HepG2 (cell line): ENCODE data around the gene FAM83F. TPM values are rescaled to one million over a fixed set of nuclear protein-coding genes. Genes with fewer than 3 reads are reported as not detected.

Source experiments
- ATAC-seq: fragments of 200-7000 bp; cut with Tn5 transposase; 3 replicates; pipeline ENCODE4 v1.9.1; 2020; ENCODE audit warnings: mild to moderate bottlenecking, moderate library complexity
- BruUV-seq: library from RNA; stranded (reverse); fragments of 400-500 nt; replicated peaks from 2 replicates; lab custom pipeline; 2021; lab: Mats Ljungman, UMichigan
- CTCF ChIA-PET: fragments of 300-600 bp; formaldehyde crosslinking; extraction: SDS; loops from one replicate; lab custom pipeline; 2021; ENCODE audit warnings: low total read pairs, inconsistent platforms, low intra/inter-chr PET ratio; lab: Yijun Ruan, JAX
- POLR2A ChIA-PET: fragments of 350-600 bp; sonication (Branson Sonifier 250); formaldehyde crosslinking; loops from one replicate; lab custom pipeline; 2020; ENCODE audit warnings: antibody characterized with exemption, inconsistent platforms; lab: Yijun Ruan, JAX
- DNase-seq: peaks from one replicate; pipeline ENCODE4 v3.0.0-alpha.2; 2015; ENCODE audit warnings: low spot score
- FAIRE-seq: peaks from 3 replicates; lab custom pipeline; 2011; peaks lifted over from hg19 to GRCh38; lab: Jason Lieb, UNC
- H2AFZ ChIP-seq: one replicate; pipeline ENCODE4 v1.6.1; 2011; ENCODE audit warnings: low read length, inconsistent platforms
- H3K27ac ChIP-seq: fragments of 300-600 bp; 3 replicates; pipeline ENCODE4 v1.8.0; 2011; ENCODE audit warnings: mixed run types, mild to moderate bottlenecking, mixed read lengths, low read length, inconsistent platforms; ENCODE audit not compliant: insufficient read depth; ENCODE audit errors: extremely low read length
- H3K27me3 ChIP-seq, 2 experiments: fragments of 200-600 bp in 1 of 2; 2 replicates in 1 of 2; 3 replicates in 1 of 2; pipeline versions ENCODE4 v1.6.0 to v1.8.0; 2011; ENCODE audit warnings: low read length in 2 of 2, mild to moderate bottlenecking in 2 of 2, moderate library complexity in 2 of 2, inconsistent platforms in 1 of 2; ENCODE audit not compliant: insufficient read depth in 2 of 2, control insufficient read depth in 1 of 2
- H3K36me3 ChIP-seq, 2 experiments: fragments of 200-600 bp in 1 of 2; replicated peaks in 1 of 2; 2 replicates in 1 of 2; 3 replicates in 1 of 2; pipeline versions ENCODE4 v1.5.1 to v1.8.0; 2011; ENCODE audit warnings: low read length in 2 of 2, inconsistent platforms in 1 of 2; ENCODE audit not compliant: insufficient read depth in 2 of 2, control insufficient read depth in 1 of 2
- H3K4me1 ChIP-seq: 2 replicates; pipeline ENCODE4 v1.5.1; 2012; ENCODE audit warnings: low read length, inconsistent platforms; ENCODE audit not compliant: insufficient read depth
- H3K4me2 ChIP-seq: 2 replicates; pipeline ENCODE4 v1.6.0; 2011; ENCODE audit warnings: low read depth, low read length, inconsistent platforms
- H3K4me3 ChIP-seq, 3 experiments: fragments of 200-600 bp in 1 of 3; sonication (generic), shearing (Covaris generic) in 1 of 3; replicated peaks in 1 of 3; 2 replicates each; pipeline ENCODE4 v1.5.1; 2011 to 2016; ENCODE audit warnings: low read length in 3 of 3, inconsistent platforms in 2 of 3, low read depth in 2 of 3, mild to moderate bottlenecking in 2 of 3, control low read depth in 1 of 3, mixed read lengths in 1 of 3; ENCODE audit not compliant: insufficient read depth in 1 of 3
- H3K79me2 ChIP-seq: one replicate; pipeline ENCODE4 v1.6.1; 2011; ENCODE audit warnings: low read length, inconsistent platforms; ENCODE audit not compliant: insufficient read depth
- H3K9ac ChIP-seq: 2 replicates; pipeline ENCODE4 v1.6.0; 2011; ENCODE audit warnings: mild to moderate bottlenecking, low read depth, low read length, inconsistent platforms; ENCODE audit not compliant: insufficient read depth
- H3K9me3 ChIP-seq: 2 replicates; pipeline ENCODE4 v1.5.1; 2012; ENCODE audit warnings: mild to moderate bottlenecking, low read length
- H4K20me1 ChIP-seq: 2 replicates; pipeline ENCODE4 v1.6.0; 2011; ENCODE audit warnings: inconsistent platforms, mild to moderate bottlenecking, low read length, moderate library complexity; ENCODE audit not compliant: insufficient read depth
- FOXO4 ChIP-seq: sonication (generic); formaldehyde crosslinking; conservative IDR thresholded peaks from 2 replicates; pipeline ENCODE4 v1.8.1; 2023; ENCODE audit warnings: missing genetic modification reagents
- HOXA3 ChIP-seq: sonication (generic); formaldehyde crosslinking; IDR thresholded peaks from 2 replicates; pipeline ENCODE4 v1.5.0; 2020; ENCODE audit warnings: missing genetic modification reagents
- MEIS1 ChIP-seq: sonication (generic); formaldehyde crosslinking; IDR thresholded peaks from 2 replicates; pipeline ENCODE4 v1.9.0; 2021; ENCODE audit warnings: mild to moderate bottlenecking, missing genetic modification reagents, moderate library complexity, borderline replicate concordance
- MYNN ChIP-seq: sonication (generic); formaldehyde crosslinking; IDR thresholded peaks from 2 replicates; pipeline ENCODE4 v1.4.0; 2020; ENCODE audit warnings: mild to moderate bottlenecking, low read depth, missing genetic modification reagents
- NCOA5 ChIP-seq: sonication (generic); formaldehyde crosslinking; IDR thresholded peaks from 2 replicates; pipeline ENCODE4 v1.4.0; 2020; ENCODE audit warnings: missing genetic modification reagents
- RARA ChIP-seq: IDR thresholded peaks from 2 replicates; pipeline ENCODE4 v1.6.1; 2016; ENCODE audit warnings: missing genetic modification reagents, missing compliant biosample characterization
- STAT5B ChIP-seq: sonication (generic); formaldehyde crosslinking; IDR thresholded peaks from 2 replicates; pipeline ENCODE4 v1.4.0; 2020; ENCODE audit warnings: missing genetic modification reagents
- TAF1 ChIP-seq: sonication (generic); formaldehyde crosslinking; IDR thresholded peaks from 2 replicates; pipeline ENCODE4 v1.4.0; 2020; ENCODE audit warnings: missing genetic modification reagents
- ZNF180 ChIP-seq: sonication (generic); formaldehyde crosslinking; IDR thresholded peaks from 2 replicates; pipeline ENCODE4 v1.4.0; 2020; ENCODE audit warnings: low read depth, missing genetic modification reagents, borderline replicate concordance
- ZNF382 ChIP-seq: sonication (generic); formaldehyde crosslinking; IDR thresholded peaks from 2 replicates; pipeline ENCODE4 v1.5.0; 2020; ENCODE audit warnings: missing genetic modification reagents, mild to moderate bottlenecking, borderline replicate concordance
- ZNF556 ChIP-seq: sonication (generic); formaldehyde crosslinking; IDR thresholded peaks from 2 replicates; pipeline ENCODE4 v1.4.0; 2020; ENCODE audit warnings: mild to moderate bottlenecking, missing genetic modification reagents, borderline replicate concordance
- ZNF878 ChIP-seq: sonication (generic); formaldehyde crosslinking; IDR thresholded peaks from 2 replicates; pipeline ENCODE4 v1.8.1; 2023; ENCODE audit warnings: mild to moderate bottlenecking, missing genetic modification reagents, moderate library complexity
- WGBS: methylation state at CpG from one replicate; pipeline ENCODE4 v1.1.6; 2017; ENCODE audit warnings: low lambda C conversion rate; 5-methylcytosine and 5-hydroxymethylcytosine counted together
- in situ Hi-C: cut with HindIII; loops from 2 replicates; pipeline ENCODE4 v1.10.0; 2017; ENCODE audit warnings: low pct_unique_long_range_greater_than_20kb; ENCODE audit not compliant: extremely low pct_ligation_motif_present
- intact Hi-C: fragments of 100-400 bp; cut with micrococcal nuclease; formaldehyde crosslinking; loops from one replicate; pipeline ENCODE4 v1.10.0; 2022; ENCODE audit not compliant: unreplicated experiment
- polyA plus RNA-seq, 8 experiments: library from polyadenylated mRNA; depleted of rRNA in 3 of 8; stranded (reverse) in 7 of 8; unstranded in 1 of 8; fragments of >200 nt; fragmentation: Illumina TruSeq in 4 of 8; extraction: Trizol in 4 of 8; gene quantifications; 2 replicates each; pipeline versions ENCODE4 v1.2.1 to v1.2.3, GENCODE V29; 2011 to 2016; ENCODE audit warnings: low read depth in 4 of 8, missing spikeins in 1 of 8, mixed read lengths in 1 of 8; ENCODE audit not compliant: insufficient read depth in 1 of 8
- total RNA-seq, 5 experiments: library from RNA; depleted of rRNA; stranded (reverse); fragments of >200 nt; fragmentation: Illumina TruSeq; extraction: Trizol; gene quantifications; 2 replicates each; pipeline ENCODE4 v1.2.3, GENCODE V29; 2016; ENCODE audit warnings: low read depth in 1 of 5
- TF ChIP-seq, protein P1 (sequence below): sonication (generic); formaldehyde crosslinking; IDR thresholded peaks from 2 replicates; pipeline ENCODE4 v1.5.0; 2020; ENCODE audit warnings: missing genetic modification reagents
- TF ChIP-seq, protein P2 (sequence below): sonication (generic); formaldehyde crosslinking; IDR thresholded peaks from 2 replicates; pipeline ENCODE4 v1.5.0; 2020; ENCODE audit warnings: mild to moderate bottlenecking, missing genetic modification reagents, borderline replicate concordance
- TF ChIP-seq, protein P3 (sequence below): sonication (generic); formaldehyde crosslinking; IDR thresholded peaks from 2 replicates; pipeline ENCODE4 v1.8.0; 2022; ENCODE audit warnings: low read depth, missing genetic modification reagents
- TF ChIP-seq, protein P4 (sequence below): sonication (generic); formaldehyde crosslinking; IDR thresholded peaks from 2 replicates; pipeline ENCODE4 v1.8.0; 2022; ENCODE audit warnings: mild to moderate bottlenecking, missing genetic modification reagents, moderate library complexity

The FAM83F gene
- total and polyA plus RNA-seq, 2 of the 13 experiments (the other 11 are each of a cell fraction or from before 2014, with no cell fraction given) = not detected

DNA sequence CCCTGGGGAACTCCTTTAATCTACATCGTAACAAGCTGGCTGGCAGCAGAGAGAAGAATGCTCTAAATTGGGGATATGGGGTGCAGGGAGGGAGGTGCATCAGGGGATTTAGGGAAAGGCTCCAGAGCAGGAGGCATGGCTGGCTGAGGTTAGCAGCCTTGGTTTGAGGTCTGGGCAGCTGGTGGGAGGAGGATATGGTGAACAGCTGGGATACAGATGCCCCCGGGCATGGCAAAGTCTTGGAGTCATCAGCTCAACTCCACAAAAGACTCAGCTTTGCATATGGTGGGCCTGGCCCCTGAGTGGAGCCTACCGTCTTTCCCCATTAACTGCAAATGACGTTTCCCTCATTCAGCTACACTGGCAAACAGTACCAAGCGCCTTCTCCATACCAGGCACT is 5.4 kb downstream of the FAM83F start:
- H3K27ac ChIP-seq = no peak overlapping the region
- CTCF ChIA-PET = no interaction called here
- no peaks in the 10 kb centered on the region for H4K20me1 ChIP-seq
- H3K9me3 ChIP-seq = no peaks in the 10 kb centered on the region
- 56% methylated on average over 4 of the region's 5 CpGs for WGBS
- FAIRE-seq = no peak
- H3K4me3 ChIP-seq = no peak overlapping the region
- POLR2A ChIA-PET = no interaction called here
- intact Hi-C loops (no loop called here), in situ Hi-C loops (no loop called here)
- no peaks in the 10 kb centered on the region for H3K36me3 ChIP-seq
- no TSS peak for BruUV-seq
- ATAC-seq = no peak
- TF ChIP-seq, protein P1, sequence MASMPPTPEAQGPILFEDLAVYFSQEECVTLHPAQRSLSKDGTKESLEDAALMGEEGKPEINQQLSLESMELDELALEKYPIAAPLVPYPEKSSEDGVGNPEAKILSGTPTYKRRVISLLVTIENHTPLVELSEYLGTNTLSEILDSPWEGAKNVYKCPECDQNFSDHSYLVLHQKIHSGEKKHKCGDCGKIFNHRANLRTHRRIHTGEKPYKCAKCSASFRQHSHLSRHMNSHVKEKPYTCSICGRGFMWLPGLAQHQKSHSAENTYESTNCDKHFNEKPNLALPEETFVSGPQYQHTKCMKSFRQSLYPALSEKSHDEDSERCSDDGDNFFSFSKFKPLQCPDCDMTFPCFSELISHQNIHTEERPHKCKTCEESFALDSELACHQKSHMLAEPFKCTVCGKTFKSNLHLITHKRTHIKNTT (CRISPR knock-in tag) = no peak
- TF ChIP-seq MYNN (CRISPR knock-in tag) (no peak), MEIS1 (CRISPR knock-in tag) (no peak), RARA (CRISPR knock-in tag) (no peak), TAF1 (CRISPR knock-in tag) (no peak), STAT5B (CRISPR knock-in tag) (no peak), FOXO4 (CRISPR knock-in tag) (no peak), NCOA5 (no peak), ZNF556 (CRISPR knock-in tag) (no peak), HOXA3 (CRISPR knock-in tag) (no peak), ZNF382 (CRISPR knock-in tag) (no peak), ZNF180 (no peak), ZNF878 (CRISPR knock-in tag) (no peak)
- TF ChIP-seq, protein P2, sequence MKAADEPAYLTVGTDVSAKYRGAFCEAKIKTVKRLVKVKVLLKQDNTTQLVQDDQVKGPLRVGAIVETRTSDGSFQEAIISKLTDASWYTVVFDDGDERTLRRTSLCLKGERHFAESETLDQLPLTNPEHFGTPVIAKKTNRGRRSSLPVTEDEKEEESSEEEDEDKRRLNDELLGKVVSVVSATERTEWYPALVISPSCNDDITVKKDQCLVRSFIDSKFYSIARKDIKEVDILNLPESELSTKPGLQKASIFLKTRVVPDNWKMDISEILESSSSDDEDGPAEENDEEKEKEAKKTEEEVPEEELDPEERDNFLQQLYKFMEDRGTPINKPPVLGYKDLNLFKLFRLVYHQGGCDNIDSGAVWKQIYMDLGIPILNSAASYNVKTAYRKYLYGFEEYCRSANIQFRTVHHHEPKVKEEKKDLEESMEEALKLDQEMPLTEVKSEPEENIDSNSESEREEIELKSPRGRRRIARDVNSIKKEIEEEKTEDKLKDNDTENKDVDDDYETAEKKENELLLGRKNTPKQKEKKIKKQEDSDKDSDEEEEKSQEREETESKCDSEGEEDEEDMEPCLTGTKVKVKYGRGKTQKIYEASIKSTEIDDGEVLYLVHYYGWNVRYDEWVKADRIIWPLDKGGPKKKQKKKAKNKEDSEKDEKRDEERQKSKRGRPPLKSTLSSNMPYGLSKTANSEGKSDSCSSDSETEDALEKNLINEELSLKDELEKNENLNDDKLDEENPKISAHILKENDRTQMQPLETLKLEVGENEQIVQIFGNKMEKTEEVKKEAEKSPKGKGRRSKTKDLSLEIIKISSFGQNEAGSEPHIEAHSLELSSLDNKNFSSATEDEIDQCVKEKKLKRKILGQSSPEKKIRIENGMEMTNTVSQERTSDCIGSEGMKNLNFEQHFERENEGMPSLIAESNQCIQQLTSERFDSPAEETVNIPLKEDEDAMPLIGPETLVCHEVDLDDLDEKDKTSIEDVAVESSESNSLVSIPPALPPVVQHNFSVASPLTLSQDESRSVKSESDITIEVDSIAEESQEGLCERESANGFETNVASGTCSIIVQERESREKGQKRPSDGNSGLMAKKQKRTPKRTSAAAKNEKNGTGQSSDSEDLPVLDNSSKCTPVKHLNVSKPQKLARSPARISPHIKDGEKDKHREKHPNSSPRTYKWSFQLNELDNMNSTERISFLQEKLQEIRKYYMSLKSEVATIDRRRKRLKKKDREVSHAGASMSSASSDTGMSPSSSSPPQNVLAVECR (CRISPR knock-in tag) = no peak
- TF ChIP-seq, protein P3, sequence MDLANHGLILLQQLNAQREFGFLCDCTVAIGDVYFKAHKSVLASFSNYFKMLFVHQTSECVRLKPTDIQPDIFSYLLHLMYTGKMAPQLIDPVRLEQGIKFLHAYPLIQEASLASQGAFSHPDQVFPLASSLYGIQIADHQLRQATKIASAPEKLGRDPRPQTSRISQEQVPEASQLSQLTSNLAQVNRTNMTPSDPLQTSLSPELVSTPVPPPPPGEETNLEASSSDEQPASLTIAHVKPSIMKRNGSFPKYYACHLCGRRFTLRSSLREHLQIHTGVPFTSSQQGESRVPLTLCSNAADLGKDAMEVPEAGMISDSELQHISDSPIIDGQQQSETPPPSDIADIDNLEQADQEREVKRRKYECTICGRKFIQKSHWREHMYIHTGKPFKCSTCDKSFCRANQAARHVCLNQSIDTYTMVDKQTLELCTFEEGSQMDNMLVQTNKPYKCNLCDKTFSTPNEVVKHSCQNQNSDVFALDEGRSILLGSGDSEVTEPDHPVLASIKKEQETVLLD = no peak
- TF ChIP-seq, protein P4, sequence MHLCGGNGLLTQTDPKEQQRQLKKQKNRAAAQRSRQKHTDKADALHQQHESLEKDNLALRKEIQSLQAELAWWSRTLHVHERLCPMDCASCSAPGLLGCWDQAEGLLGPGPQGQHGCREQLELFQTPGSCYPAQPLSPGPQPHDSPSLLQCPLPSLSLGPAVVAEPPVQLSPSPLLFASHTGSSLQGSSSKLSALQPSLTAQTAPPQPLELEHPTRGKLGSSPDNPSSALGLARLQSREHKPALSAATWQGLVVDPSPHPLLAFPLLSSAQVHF = no peak
- no peak overlapping the region for H2AFZ ChIP-seq
- H3K4me2 ChIP-seq = no peak overlapping the region
- H3K79me2 ChIP-seq = no peaks in the 10 kb centered on the region
- H3K9ac ChIP-seq = no peak overlapping the region
- peaks cover 3 to 31% of the 10 kb centered on the region in 2 experiments; a peak in 3 of 5 replicates for H3K27me3 ChIP-seq
- H3K4me1 ChIP-seq = peaks cover 50% of the 10 kb centered on the region
- DNase-seq = no peak
